MG63 (cell line): Measurements from ENCODE around the gene APBB1IP. TPM values are rescaled to one million over a fixed set of nuclear protein-coding genes. Genes with fewer than 3 reads are reported as not detected.

Experiments used
- DNase-seq: peaks from one replicate; pipeline ENCODE4 v3.0.0-alpha.2; 2020
- H3K27me3 ChIP-seq: fragments of 250-450 bp; sonication (Bioruptor Pico); 2 replicates; pipeline ENCODE4 v1.5.1; 2020; ENCODE audit warnings: mild to moderate bottlenecking, moderate library complexity
- H3K36me3 ChIP-seq: fragments of 250-450 bp; sonication (Bioruptor Pico); 2 replicates; pipeline ENCODE4 v1.5.1; 2020; ENCODE audit warnings: mild to moderate bottlenecking, moderate library complexity
- H3K4me3 ChIP-seq: fragments of 250-450 bp; sonication (Bioruptor Pico); 2 replicates; pipeline ENCODE4 v1.5.1; 2020; ENCODE audit warnings: mild to moderate bottlenecking, moderate library complexity
- H3K9me3 ChIP-seq: fragments of 250-450 bp; sonication (Bioruptor Pico); 2 replicates; pipeline ENCODE4 v1.5.1; 2020; ENCODE audit warnings: mild to moderate bottlenecking, moderate library complexity
- total RNA-seq: library from RNA; depleted of rRNA; stranded (reverse); fragments of >200 nt; shearing (Covaris generic); gene quantifications from 2 replicates; pipeline ENCODE4 v1.2.3, GENCODE V29; 2014; ENCODE audit warnings: low replicate concordance

APBB1IP gene
- total RNA-seq, 1 experiment from 2014 or later = not detected

DNA sequence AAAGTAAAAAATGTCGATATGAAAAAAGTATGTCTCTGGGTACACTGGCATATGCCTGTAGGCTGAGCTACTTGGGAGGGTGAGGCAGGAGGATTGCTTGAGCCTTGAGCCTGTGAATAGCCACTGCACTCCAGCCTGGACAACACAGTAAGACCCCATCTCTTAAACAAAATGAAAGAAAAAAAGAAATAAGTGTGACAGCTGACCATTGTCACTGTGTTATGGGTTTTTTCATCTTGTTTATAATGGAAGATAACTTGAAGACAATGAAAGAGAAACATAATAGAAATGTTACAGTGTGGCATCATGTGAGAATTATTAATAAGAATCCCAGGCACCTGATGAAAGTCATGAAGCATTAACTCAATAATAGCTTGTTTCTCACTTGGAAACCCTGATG lies 75.0 kb downstream of the APBB1IP start:
- H3K36me3 ChIP-seq = no peaks in the 10 kb centered on the region
- no peak for DNase-seq
- no peaks in the 10 kb centered on the region for H3K27me3 ChIP-seq
- no peak overlapping the region for H3K4me3 ChIP-seq
- H3K9me3 ChIP-seq = no peaks in the 10 kb centered on the region; the same call in 1 of the 2 replicates

- DNase-seq = no peak
- Histone ChIP-seq H3K36me3 (no peaks in the 10 kb centered on the region), H3K27me3 (no peaks in the 10 kb centered on the region), H3K4me3 (no peak overlapping the region), H3K9me3 (no peaks in the 10 kb centered on the region; the same call in 1 of the 2 replicates)
Measured at GRCh38 chr10:26516540-26517101, 78.5 kb downstream of the APBB1IP start.

DNA sequence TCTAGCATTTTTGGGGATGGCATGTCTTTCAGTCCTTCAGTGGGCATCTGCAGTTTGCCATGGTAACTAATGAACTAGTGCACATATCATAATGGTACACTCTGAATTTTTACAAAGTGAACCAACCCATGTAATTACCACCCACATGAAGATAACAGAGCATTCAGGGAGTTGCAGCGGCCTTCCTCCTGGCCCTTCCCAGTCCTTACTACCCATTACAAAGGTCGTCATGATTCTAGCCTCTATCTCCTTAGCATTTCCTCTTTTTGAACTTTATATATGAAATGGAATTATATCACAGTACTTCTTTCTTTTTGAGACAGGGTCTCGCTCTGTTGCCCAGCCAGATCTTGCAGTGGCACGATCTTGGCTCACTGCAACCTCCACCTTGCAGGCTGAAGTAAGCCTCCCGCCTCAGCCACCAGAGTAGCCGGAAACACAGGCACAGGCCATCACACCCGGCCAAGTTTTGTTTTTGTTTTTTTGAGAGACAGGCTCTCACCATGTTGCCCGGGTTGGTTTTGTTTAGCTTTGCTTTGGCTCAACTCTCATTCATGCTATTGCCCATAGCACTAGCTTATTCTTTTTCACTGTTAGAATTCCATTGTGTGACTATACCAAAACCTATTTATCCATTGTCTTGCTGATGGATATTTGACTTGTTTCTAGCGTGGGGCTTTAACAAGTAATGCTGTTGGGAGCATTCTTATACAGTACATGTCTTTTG lies 79.2 kb downstream of the APBB1IP start:
- Histone ChIP-seq H3K9me3 (no peaks in the 10 kb centered on the region; the same call in 1 of the 2 replicates), H3K4me3 (no peak overlapping the region), H3K27me3 (no peaks in the 10 kb centered on the region), H3K36me3 (no peaks in the 10 kb centered on the region)
- no peak for DNase-seq

- H3K36me3 ChIP-seq = no peaks in the 10 kb centered on the region
- H3K4me3 ChIP-seq = no peak overlapping the region
- no peak for DNase-seq
- no peaks in the 10 kb centered on the region for H3K27me3 ChIP-seq
- no peaks in the 10 kb centered on the region for H3K9me3 ChIP-seq
Measured at GRCh38 chr10:26519803-26520202, 81.7 kb downstream of the APBB1IP start.

GRCh38 chr10:26520575-26520974 lies 82.4 kb downstream of the APBB1IP start:
- no peak for DNase-seq

DNA sequence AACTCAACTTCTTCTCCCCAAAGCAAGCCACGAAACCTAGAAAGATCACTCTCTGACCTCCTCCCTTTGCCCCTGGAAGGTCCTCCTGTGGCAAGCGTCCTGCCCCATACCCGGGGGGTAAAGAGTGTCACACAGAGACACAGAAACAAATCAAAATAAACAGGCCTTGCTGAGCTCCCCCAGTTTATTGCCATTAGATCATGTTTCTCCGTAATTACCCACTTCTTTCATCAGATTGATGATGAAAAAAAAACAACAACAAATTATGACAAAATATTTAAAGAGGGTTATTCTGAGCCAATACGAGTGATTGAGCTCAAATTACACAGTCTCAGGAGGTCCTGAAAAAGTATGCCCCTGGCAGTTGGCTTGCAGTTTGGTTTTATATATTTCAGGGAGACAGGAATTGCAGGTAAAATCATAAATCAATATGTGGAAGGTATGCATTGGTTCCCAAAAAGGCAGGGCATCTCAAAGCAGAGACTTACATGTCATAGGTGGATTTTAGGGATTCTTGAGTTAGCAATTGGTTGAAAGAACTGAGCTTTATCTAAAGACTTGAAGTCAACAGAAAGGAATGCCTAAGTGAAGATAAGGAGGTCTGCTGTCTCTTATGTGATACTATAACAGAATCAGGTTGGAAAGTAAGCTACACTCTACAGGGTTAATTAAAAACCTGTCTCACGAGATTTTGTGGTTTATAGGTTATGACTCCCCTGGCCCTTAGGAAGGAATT lies 86.2 kb downstream of the APBB1IP start:
- no peak for DNase-seq
- Histone ChIP-seq H3K36me3 (no peaks in the 10 kb centered on the region), H3K4me3 (no peak overlapping the region), H3K27me3 (no peaks in the 10 kb centered on the region), H3K9me3 (no peaks in the 10 kb centered on the region)

More at GRCh38 chr10:26520575-26520974, 82.4 kb downstream of the APBB1IP start:
- no peak overlapping the region for H3K4me3 ChIP-seq
- H3K9me3 ChIP-seq = no peaks in the 10 kb centered on the region
- H3K27me3 ChIP-seq = no peaks in the 10 kb centered on the region
- no peaks in the 10 kb centered on the region for H3K36me3 ChIP-seq

GRCh38 chr10:26525586-26525985 lies 87.4 kb downstream of the APBB1IP start:
- DNase-seq = no peak
- Histone ChIP-seq H3K4me3 (no peak overlapping the region), H3K27me3 (no peaks in the 10 kb centered on the region), H3K36me3 (no peaks in the 10 kb centered on the region), H3K9me3 (no peaks in the 10 kb centered on the region)

DNA sequence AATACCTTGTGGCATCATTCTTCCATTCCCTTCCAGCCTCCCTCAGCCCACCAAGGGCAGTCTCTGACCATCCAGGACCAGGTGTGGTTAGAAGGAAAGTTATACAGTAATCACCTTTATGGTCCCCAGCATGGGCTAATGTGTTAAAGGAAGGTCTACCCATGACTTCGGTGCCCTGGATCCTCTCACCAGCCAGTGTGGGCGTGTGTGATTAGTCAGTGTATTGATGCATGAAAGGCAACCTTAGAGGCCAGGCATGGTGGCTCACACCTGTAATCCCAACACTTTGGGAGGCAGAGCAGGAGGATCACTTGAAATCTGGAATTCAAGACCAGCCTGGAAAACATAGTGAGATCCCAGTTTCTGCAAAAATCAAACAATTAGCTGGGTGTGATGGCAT lies 88.9 kb downstream of the APBB1IP start:
- DNase-seq = no peak
- H3K27me3 ChIP-seq = no peaks in the 10 kb centered on the region
- H3K9me3 ChIP-seq = no peaks in the 10 kb centered on the region
- no peak overlapping the region for H3K4me3 ChIP-seq
- no peaks in the 10 kb centered on the region for H3K36me3 ChIP-seq

- no peaks in the 10 kb centered on the region for H3K27me3 ChIP-seq
- H3K9me3 ChIP-seq = no peaks in the 10 kb centered on the region
- no peak for DNase-seq
- no peaks in the 10 kb centered on the region for H3K36me3 ChIP-seq
- H3K4me3 ChIP-seq = no peak overlapping the region
Measured at GRCh38 chr10:26528048-26528447, 89.9 kb downstream of the APBB1IP start.

DNA sequence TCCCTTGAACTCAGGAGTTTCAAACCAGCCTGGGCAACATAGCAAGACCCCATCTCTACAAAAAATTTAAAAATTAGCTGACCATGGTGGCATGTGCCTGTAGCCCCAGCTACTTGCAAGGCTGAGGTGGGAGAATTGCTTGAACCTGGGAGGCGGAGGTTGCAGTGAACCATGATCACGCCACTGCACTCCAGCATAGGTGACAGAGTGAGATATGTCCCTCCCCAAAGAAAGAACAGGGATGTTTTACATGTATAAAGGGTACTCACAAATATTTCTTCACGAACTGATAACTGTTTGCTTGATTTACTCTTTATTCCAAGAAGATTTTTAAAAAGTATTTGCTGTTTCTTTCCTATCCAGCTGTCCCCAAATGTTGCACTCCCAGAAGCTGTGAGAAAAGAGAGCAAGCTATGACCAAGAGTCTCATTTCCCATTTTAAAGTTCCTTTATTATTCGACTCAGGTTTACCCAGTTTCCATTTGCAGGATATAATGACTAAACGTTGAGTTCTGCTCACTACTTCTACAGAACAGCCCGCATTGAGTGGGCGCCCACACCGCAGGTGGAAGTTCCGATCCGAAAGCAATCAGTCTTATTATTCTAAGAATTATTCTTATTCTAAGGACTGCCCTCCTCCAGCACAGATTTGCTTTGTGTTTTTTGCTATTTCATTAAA lies 90.7 kb downstream of the APBB1IP start:
- Histone ChIP-seq H3K4me3 (no peak overlapping the region), H3K27me3 (no peaks in the 10 kb centered on the region), H3K36me3 (no peaks in the 10 kb centered on the region), H3K9me3 (no peaks in the 10 kb centered on the region)
- no peak for DNase-seq

DNA sequence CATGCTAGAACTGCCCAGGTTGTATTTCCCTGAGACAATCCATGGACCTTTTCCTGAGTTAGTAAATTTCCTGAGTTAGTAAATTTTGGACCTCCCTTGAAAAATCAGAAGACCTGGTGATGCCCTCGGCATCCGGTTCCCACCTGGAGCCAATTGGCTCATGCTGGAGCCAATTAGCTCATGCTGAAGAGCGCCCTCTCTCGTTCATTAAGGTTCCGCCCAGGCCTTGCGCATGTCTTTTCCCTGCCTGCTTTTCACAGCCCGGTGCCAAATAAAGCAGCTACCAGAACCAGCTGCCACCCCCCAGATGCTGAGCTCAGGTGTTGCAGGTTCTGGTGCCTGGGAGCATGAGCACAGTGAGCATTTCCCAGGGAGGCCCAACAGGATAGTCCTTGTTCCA lies 96.2 kb downstream of the APBB1IP start:
- H3K27me3 ChIP-seq = no peaks in the 10 kb centered on the region
- no peaks in the 10 kb centered on the region for H3K9me3 ChIP-seq
- no peaks in the 10 kb centered on the region for H3K36me3 ChIP-seq
- no peak overlapping the region for H3K4me3 ChIP-seq
- DNase-seq = no peak

DNA sequence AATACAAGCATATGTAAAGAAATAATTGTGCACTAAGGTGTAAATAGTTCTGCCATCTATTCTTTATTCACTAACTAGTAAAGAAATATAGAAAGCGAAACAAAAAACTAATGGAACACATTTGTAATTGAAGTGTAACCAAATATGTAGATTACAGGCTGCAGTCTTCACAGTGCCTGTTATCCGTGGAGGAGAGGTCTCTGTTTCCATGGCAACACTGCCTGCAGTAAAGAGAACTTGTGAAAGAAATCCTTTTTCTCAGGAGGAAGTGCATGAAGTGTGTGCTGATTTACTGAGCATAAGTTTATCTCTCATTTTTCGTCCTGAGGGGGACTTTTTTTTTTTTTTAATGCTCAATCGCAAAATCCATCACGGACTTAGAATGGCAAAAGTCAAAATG lies 102.5 kb downstream of the APBB1IP start:
- no peak for DNase-seq
- H3K4me3 ChIP-seq = no peak overlapping the region
- no peaks in the 10 kb centered on the region for H3K36me3 ChIP-seq
- H3K27me3 ChIP-seq = no peaks in the 10 kb centered on the region
- H3K9me3 ChIP-seq = no peaks in the 10 kb centered on the region

GRCh38 chr10:26543567-26544306 lies 105.6 kb downstream of the APBB1IP start:
- H3K9me3 ChIP-seq = no peaks in the 10 kb centered on the region
- no peaks in the 10 kb centered on the region for H3K27me3 ChIP-seq
- no peak overlapping the region for H3K4me3 ChIP-seq
- H3K36me3 ChIP-seq = no peaks in the 10 kb centered on the region
- DNase-seq = no peak

GRCh38 chr10:26544932-26545331 lies 106.8 kb downstream of the APBB1IP start:
- DNase-seq = no peak
- Histone ChIP-seq H3K9me3 (no peaks in the 10 kb centered on the region; the same call in 1 of the 2 replicates), H3K27me3 (no peaks in the 10 kb centered on the region; the same call in 1 of the 2 replicates), H3K4me3 (no peak overlapping the region), H3K36me3 (no peaks in the 10 kb centered on the region)

GRCh38 chr10:26550774-26551526 lies 112.8 kb downstream of the APBB1IP start:
- H3K4me3 ChIP-seq = no peak overlapping the region
- H3K36me3 ChIP-seq = no peaks in the 10 kb centered on the region
- no peaks in the 10 kb centered on the region; the same call in 1 of the 2 replicates for H3K27me3 ChIP-seq
- no peak for DNase-seq
- H3K9me3 ChIP-seq = no peaks in the 10 kb centered on the region; the same call in 1 of the 2 replicates

DNA sequence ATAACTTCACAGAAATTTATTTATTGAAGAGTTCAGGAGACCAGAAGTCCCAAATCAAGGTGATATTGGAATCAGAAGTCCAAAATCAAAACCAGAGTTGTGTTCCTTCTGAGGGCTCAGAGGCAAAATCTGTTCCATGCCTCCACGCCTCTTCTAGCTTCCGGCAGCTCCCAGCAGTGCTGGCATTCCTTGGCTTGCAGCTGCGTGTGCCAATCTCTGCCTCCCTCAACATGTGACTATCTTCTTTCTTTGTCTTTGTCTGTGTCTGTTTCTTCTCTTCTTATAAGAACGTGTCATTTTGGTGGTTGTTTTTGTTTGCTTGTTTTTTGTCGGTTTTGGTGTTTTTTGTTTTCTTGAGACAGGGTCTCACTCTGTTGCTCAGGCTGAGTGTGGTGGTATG lies 116.1 kb downstream of the APBB1IP start:
- Histone ChIP-seq H3K27me3 (no peaks in the 10 kb centered on the region; the same call in 1 of the 2 replicates), H3K9me3 (no peaks in the 10 kb centered on the region), H3K36me3 (no peaks in the 10 kb centered on the region), H3K4me3 (no peak overlapping the region)
- DNase-seq = no peak
